ENCODE results near the gene RNF123. TPM values are rescaled to one million over a fixed set of nuclear protein-coding genes. Genes with fewer than 3 reads are reported as not detected.

Gene RNF123
- total RNA-seq, 1 experiment from 2014 or later: 23.1 TPM

GRCh38 chr3:49650637-49651036, 38.7 kb upstream of the RNF123 start:
- in situ Hi-C loops (cut with HindIII; ENCODE audit: low pct_unique_long_range_greater_than_20kb, low sequenced_read_pairs): no loop called here
- TF ChIP-seq, protein P1, sequence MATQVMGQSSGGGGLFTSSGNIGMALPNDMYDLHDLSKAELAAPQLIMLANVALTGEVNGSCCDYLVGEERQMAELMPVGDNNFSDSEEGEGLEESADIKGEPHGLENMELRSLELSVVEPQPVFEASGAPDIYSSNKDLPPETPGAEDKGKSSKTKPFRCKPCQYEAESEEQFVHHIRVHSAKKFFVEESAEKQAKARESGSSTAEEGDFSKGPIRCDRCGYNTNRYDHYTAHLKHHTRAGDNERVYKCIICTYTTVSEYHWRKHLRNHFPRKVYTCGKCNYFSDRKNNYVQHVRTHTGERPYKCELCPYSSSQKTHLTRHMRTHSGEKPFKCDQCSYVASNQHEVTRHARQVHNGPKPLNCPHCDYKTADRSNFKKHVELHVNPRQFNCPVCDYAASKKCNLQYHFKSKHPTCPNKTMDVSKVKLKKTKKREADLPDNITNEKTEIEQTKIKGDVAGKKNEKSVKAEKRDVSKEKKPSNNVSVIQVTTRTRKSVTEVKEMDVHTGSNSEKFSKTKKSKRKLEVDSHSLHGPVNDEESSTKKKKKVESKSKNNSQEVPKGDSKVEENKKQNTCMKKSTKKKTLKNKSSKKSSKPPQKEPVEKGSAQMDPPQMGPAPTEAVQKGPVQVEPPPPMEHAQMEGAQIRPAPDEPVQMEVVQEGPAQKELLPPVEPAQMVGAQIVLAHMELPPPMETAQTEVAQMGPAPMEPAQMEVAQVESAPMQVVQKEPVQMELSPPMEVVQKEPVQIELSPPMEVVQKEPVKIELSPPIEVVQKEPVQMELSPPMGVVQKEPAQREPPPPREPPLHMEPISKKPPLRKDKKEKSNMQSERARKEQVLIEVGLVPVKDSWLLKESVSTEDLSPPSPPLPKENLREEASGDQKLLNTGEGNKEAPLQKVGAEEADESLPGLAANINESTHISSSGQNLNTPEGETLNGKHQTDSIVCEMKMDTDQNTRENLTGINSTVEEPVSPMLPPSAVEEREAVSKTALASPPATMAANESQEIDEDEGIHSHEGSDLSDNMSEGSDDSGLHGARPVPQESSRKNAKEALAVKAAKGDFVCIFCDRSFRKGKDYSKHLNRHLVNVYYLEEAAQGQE (IDR thresholded peaks at IDR 0.05; ENCODE audit: insufficient read depth in 1 of 2, low read depth in 2 of 2, low read length in 1 of 2): no peak
- TF ChIP-seq CTCF (IDR thresholded peaks at IDR 0.05): no peak
- TF ChIP-seq TCF7L2 (IDR thresholded peaks at IDR 0.05; ENCODE audit: low read depth, low read length): no peak
- TF ChIP-seq POLR2AphosphoS5 (IDR thresholded peaks at IDR 0.05; ENCODE audit: low read depth, low read length): no peak
- TF ChIP-seq SIN3A (IDR thresholded peaks at IDR 0.05; ENCODE audit: borderline replicate concordance, insufficient read depth, low read depth, low read length): no peak
- Histone ChIP-seq H3K27ac (ENCODE audit: low read length) (no peak overlapping the region), H3K4me3 (ENCODE audit: low read depth in 2 of 2, low read length in 2 of 2) (no peak overlapping the region), H3K36me3 (ENCODE audit: control insufficient read depth, insufficient read depth, low read length) (no peaks in the 10 kb centered on the region), H3K9me3 (ENCODE audit: control insufficient read depth, insufficient read depth, low read depth, low read length) (no peaks in the 10 kb centered on the region), H3K4me1 (ENCODE audit: control insufficient read depth, insufficient read depth, low read length) (no peaks in the 10 kb centered on the region), H3K27me3 (ENCODE audit: control insufficient read depth, insufficient read depth, low read length) (no peaks in the 10 kb centered on the region)
- no peak for ATAC-seq
- DNase-seq (ENCODE audit: low read depth, low spot score): no peak
- intact Hi-C loops (cut with micrococcal nuclease; ENCODE audit: unreplicated experiment): no loop called here
- CTCF ChIA-PET: no interaction called here
- BruUV-seq (replicated peaks): no TSS peak
- POLR2A ChIA-PET: no interaction called here

- Histone ChIP-seq H3K27me3 (ENCODE audit: control insufficient read depth, insufficient read depth, low read length) (no peaks in the 10 kb centered on the region), H3K27ac (ENCODE audit: low read length) (no peak overlapping the region), H3K4me3 (ENCODE audit: low read depth in 2 of 2, low read length in 2 of 2) (no peak overlapping the region), H3K9me3 (ENCODE audit: control insufficient read depth, insufficient read depth, low read depth, low read length) (no peaks in the 10 kb centered on the region), H3K4me1 (ENCODE audit: control insufficient read depth, insufficient read depth, low read length) (no peaks in the 10 kb centered on the region), H3K36me3 (ENCODE audit: control insufficient read depth, insufficient read depth, low read length) (no peaks in the 10 kb centered on the region)
- ChIA-PET CTCF (no interaction called here), POLR2A (no interaction called here)
- ATAC-seq (no peak), DNase-seq (ENCODE audit: low read depth, low spot score) (no peak)
- no TSS peak for BruUV-seq (replicated peaks)
- no peak for TF ChIP-seq POLR2AphosphoS5 (IDR thresholded peaks at IDR 0.05; ENCODE audit: low read depth, low read length)
- intact Hi-C loops (cut with micrococcal nuclease; ENCODE audit: unreplicated experiment) (no loop called here), in situ Hi-C loops (cut with HindIII; ENCODE audit: low pct_unique_long_range_greater_than_20kb, low sequenced_read_pairs) (no loop called here)
Observed at GRCh38 chr3:49652218-49652902, 37.0 kb upstream of the RNF123 start.

DNA sequence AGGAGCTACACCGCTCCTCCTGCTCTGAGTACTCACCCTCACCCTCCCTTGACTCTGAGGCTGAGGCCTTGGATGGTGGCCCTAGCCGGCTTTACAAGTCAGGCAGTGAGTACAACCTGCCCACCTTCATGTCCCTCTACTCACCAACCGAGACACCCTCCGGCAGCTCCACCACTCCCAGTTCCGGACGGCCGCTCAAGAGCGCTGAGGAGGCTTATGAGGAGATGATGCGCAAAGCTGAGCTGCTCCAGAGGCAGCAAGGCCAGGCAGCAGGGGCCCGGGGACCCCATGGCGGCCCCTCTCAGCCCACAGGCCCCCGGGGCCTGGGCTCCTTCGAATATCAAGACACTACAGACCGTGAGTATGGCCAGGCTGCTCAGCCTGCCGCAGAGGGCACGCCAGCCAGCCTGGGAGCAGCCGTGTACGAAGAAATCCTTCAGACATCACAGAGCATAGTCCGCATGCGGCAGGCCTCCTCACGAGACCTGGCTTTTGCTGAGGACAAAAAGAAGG, 36.4 kb upstream of the RNF123 start:
- CTCF ChIA-PET: no interaction called here
- BruUV-seq (replicated peaks): no TSS peak
- no peak for TF ChIP-seq POLR2AphosphoS5 (IDR thresholded peaks at IDR 0.05; ENCODE audit: low read depth, low read length)
- TF ChIP-seq TCF7L2 (IDR thresholded peaks at IDR 0.05; ENCODE audit: low read depth, low read length): no peak
- TF ChIP-seq, protein P1 (IDR thresholded peaks at IDR 0.05; ENCODE audit: insufficient read depth in 1 of 2, low read depth in 2 of 2, low read length in 1 of 2): no peak
- no peak for TF ChIP-seq SIN3A (IDR thresholded peaks at IDR 0.05; ENCODE audit: borderline replicate concordance, insufficient read depth, low read depth, low read length)
- TF ChIP-seq CTCF (IDR thresholded peaks at IDR 0.05): no peak

More for the DNA sequence above, 36.4 kb upstream of the RNF123 start:
- Histone ChIP-seq H3K9me3 (ENCODE audit: control insufficient read depth, insufficient read depth, low read depth, low read length) (no peaks in the 10 kb centered on the region), H3K27me3 (ENCODE audit: control insufficient read depth, insufficient read depth, low read length) (no peaks in the 10 kb centered on the region), H3K4me1 (ENCODE audit: control insufficient read depth, insufficient read depth, low read length) (no peaks in the 10 kb centered on the region), H3K27ac (ENCODE audit: low read length) (no peak overlapping the region), H3K36me3 (ENCODE audit: control insufficient read depth, insufficient read depth, low read length) (no peaks in the 10 kb centered on the region), H3K4me3 (ENCODE audit: low read depth in 2 of 2, low read length in 2 of 2) (no peak overlapping the region)
- DNase-seq (ENCODE audit: low read depth, low spot score) (no peak), ATAC-seq (no peak)
- POLR2A ChIA-PET: no interaction called here
- in situ Hi-C loops (cut with HindIII; ENCODE audit: low pct_unique_long_range_greater_than_20kb, low sequenced_read_pairs) (no loop called here), intact Hi-C loops (cut with micrococcal nuclease; ENCODE audit: unreplicated experiment) (no loop called here)

Data from Panc1 (cell line).